HG03439 (cell line): ENCODE measurements around the gene APLP2.
A peak's percentile ranks its signal among the peaks of the same experiment; 100 is the strongest.

ENCODE experiments used
- ATAC-seq: cut with Tn5 transposase; IDR thresholded peaks from one replicate; pipeline ENCODE4 v1.9.1; 2021; ENCODE audit warnings: mild to moderate bottlenecking, moderate library complexity; ENCODE audit not compliant: unreplicated experiment

APLP2 gene

GRCh38 chr11:130141561-130142341 lies 72.1 kb downstream of the APLP2 start:
- no peak for ATAC-seq

- ATAC-seq = no peak
Observed at GRCh38 chr11:130144141-130144540, 74.4 kb downstream of the APLP2 start.

GRCh38 chr11:130144861-130145281 lies 75.2 kb downstream of the APLP2 start:
- ATAC-seq = no peak

- ATAC-seq = no peak
Observed at GRCh38 chr11:130145311-130145812, 75.7 kb downstream of the APLP2 start.

- ATAC-seq = no peak
Observed at GRCh38 chr11:130145975-130146776, 76.5 kb downstream of the APLP2 start.

GRCh38 chr11:130146796-130147195 lies 77.1 kb downstream of the APLP2 start:
- ATAC-seq = no peak

- ATAC-seq = no peak
Observed at GRCh38 chr11:130148796-130149326, 79.2 kb downstream of the APLP2 start.

GRCh38 chr11:130150790-130151189 lies 81.1 kb downstream of the APLP2 start:
- peak; percentile 43 for ATAC-seq

- peak; percentile 35 for ATAC-seq
Observed at GRCh38 chr11:130151196-130151595, 81.5 kb downstream of the APLP2 start.

GRCh38 chr11:130156108-130157022 lies 86.7 kb downstream of the APLP2 start:
- ATAC-seq = no peak

- no peak for ATAC-seq
Observed at GRCh38 chr11:130157101-130157500, 87.4 kb downstream of the APLP2 start.

- no peak for ATAC-seq
Observed at GRCh38 chr11:130157840-130158239, 88.1 kb downstream of the APLP2 start.

- ATAC-seq = no peak
Observed at GRCh38 chr11:130159139-130159538, 89.4 kb downstream of the APLP2 start.

- no peak for ATAC-seq
Observed at GRCh38 chr11:130159657-130160497, 90.2 kb downstream of the APLP2 start, which contains the start of gene ST14. TSS of gene ST14 (plus strand) at chr11:130159782. CDS start at chr11:130159980, 198 bp downstream.

GRCh38 chr11:130160498-130161155 lies 90.9 kb downstream of the APLP2 start:
- ATAC-seq = no peak

GRCh38 chr11:130161441-130162145 lies 91.9 kb downstream of the APLP2 start:
- ATAC-seq = no peak

- ATAC-seq = no peak
Observed at GRCh38 chr11:130162733-130163132, 93.0 kb downstream of the APLP2 start.
